CD4-positive, CD25-positive, alpha-beta regulatory T cell (primary cell): ENCODE data around the gene CTNNA2. TPM values are rescaled to one million over a fixed set of nuclear protein-coding genes. Genes with fewer than 3 reads are reported as not detected.

Source experiments
- ATAC-seq, 2 donors: fragments of 150-1000 bp; cut with Tn5 transposase; one replicate each; pipeline ENCODE4 v1.10.0; 2021; ENCODE audit warnings: low read depth in 2 of 2, moderate number of reproducible peaks in 2 of 2, moderate library complexity in 1 of 2
- DNase-seq, 3 donors: peaks; one replicate each; pipeline versions ENCODE4 v3.0.0 to v3.0.0-alpha.2; 2012 to 2022; ENCODE audit warnings: mixed read lengths in 1 of 3
- H3K27ac ChIP-seq: one replicate; pipeline ENCODE4 v1.7.0; 2013; ENCODE audit warnings: mild to moderate bottlenecking, low read length; ENCODE audit not compliant: insufficient read depth, poor library complexity, severe bottlenecking
- H3K27me3 ChIP-seq: one replicate; pipeline ENCODE4 v1.7.0; 2013; ENCODE audit warnings: low read length; ENCODE audit not compliant: control insufficient read depth, insufficient read depth
- H3K36me3 ChIP-seq: one replicate; pipeline ENCODE4 v1.7.0; 2013; ENCODE audit warnings: mild to moderate bottlenecking, low read length, moderate library complexity; ENCODE audit not compliant: control insufficient read depth, insufficient read depth
- H3K4me1 ChIP-seq: 2 replicates; pipeline ENCODE4 v1.7.0; 2013; ENCODE audit warnings: mild to moderate bottlenecking, low read length; ENCODE audit not compliant: insufficient read depth, control insufficient read depth, poor library complexity, severe bottlenecking
- H3K4me3 ChIP-seq: one replicate; pipeline ENCODE4 v1.7.0; 2013; ENCODE audit warnings: low read depth, mild to moderate bottlenecking, low read length, moderate library complexity
- H3K9me3 ChIP-seq, 2 experiments: 1 replicate in 1 of 2; 2 replicates in 1 of 2; pipeline ENCODE4 v1.7.0; 2013; ENCODE audit warnings: low read length in 2 of 2, mild to moderate bottlenecking in 1 of 2, moderate library complexity in 1 of 2; ENCODE audit not compliant: control insufficient read depth in 2 of 2
- H3K27ac Mint-ChIP-seq, 3 donors: one replicate each; pipeline ENCODE4 v1.8.0; 2020 to 2022; ENCODE audit warnings: mild to moderate bottlenecking in 3 of 3, mixed read lengths in 3 of 3, moderate library complexity in 2 of 3
- H3K27me3 Mint-ChIP-seq: one replicate; pipeline ENCODE4 v1.8.0; 2022; ENCODE audit warnings: mild to moderate bottlenecking, mixed read lengths
- H3K36me3 Mint-ChIP-seq: one replicate; pipeline ENCODE4 v1.8.0; 2020; ENCODE audit warnings: mixed read lengths
- H3K4me1 Mint-ChIP-seq, 4 donors: one replicate each; pipeline ENCODE4 v1.8.0; 2020 to 2022; ENCODE audit warnings: mixed read lengths in 4 of 4, mild to moderate bottlenecking in 1 of 4
- H3K4me3 Mint-ChIP-seq, 4 donors: one replicate each; pipeline ENCODE4 v1.8.0; 2020 to 2022; ENCODE audit warnings: mild to moderate bottlenecking in 4 of 4, mixed read lengths in 4 of 4, moderate library complexity in 3 of 4
- H3K9me3 Mint-ChIP-seq, 7 donors: one replicate each; pipeline ENCODE4 v1.8.0; 2020 to 2022; ENCODE audit warnings: mixed read lengths in 7 of 7, mild to moderate bottlenecking in 3 of 7, moderate library complexity in 2 of 7
- polyA plus RNA-seq, 4 donors: library from polyadenylated mRNA; unstranded; fragments of 300-500 nt; fragmentation: Illumina TruSeq; gene quantifications; one replicate each; pipeline ENCODE4 v1.2.3, GENCODE V29; 2021
- total RNA-seq: library from RNA; stranded (reverse); gene quantifications from one replicate; pipeline ENCODE4 v1.2.3, GENCODE V29; 2022

The CTNNA2 gene
- total and polyA plus RNA-seq, 5 donors from 2014 or later, result not detected

DNA sequence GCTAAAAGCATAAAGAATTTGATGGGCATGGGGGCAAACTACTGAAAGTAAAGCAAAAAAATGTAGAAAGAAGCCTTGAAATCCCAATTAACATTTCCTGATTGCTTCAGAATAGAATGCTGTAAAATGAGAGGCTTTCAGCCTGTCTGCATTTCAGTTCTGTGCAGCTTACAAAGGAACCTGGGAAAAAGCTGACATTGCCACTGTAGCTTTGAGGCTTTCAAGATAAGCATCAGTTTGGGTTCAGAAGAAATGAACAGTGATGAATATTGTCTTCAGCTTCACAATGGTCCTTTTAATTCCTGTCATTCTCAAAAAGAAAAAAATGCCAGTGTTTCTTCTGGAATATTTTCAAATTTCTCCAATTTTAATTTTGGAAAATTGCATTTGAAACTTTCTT, 549.0 kb downstream of the CTNNA2 start:
- DNase-seq, result no peak
- Histone ChIP-seq H3K36me3 (no peaks in the 10 kb centered on the region), H3K4me3 (no peak overlapping the region), H3K27ac (no peak overlapping the region), H3K27me3 (no peaks in the 10 kb centered on the region), H3K9me3 (no peaks in the 10 kb centered on the region), H3K4me1 (no peaks in the 10 kb centered on the region)
- Mint-ChIP-seq H3K36me3 (no peaks in the 10 kb centered on the region), H3K27ac (no peak overlapping the region), H3K4me1 (no peaks in the 10 kb centered on the region), H3K4me3 (no peak overlapping the region), H3K27me3 (no peaks in the 10 kb centered on the region), H3K9me3 (peaks cover 0 to 9% (median 4%) of the 10 kb centered on the region in 7 donors)
- no peak for ATAC-seq

DNA sequence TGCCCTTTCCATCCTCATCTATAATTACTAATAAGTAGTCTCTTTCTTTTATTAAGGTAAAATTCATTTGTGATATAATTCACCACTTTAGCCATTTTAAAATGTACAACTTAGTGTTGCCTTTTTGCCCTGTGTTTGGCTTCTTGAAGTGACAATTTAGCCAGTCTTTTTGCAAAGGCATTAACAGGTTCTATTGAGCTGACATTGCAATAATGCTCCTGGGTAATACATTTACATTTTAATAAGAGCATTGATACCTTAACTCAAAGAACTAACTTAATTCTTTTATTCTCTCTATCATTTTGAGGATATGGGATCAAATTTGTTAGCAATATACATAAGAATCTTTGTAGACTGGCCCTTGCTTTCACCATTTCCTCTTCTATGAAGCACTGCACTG, 549.4 kb downstream of the CTNNA2 start:
- Mint-ChIP-seq H3K36me3 (no peaks in the 10 kb centered on the region), H3K27me3 (no peaks in the 10 kb centered on the region), H3K27ac (no peak overlapping the region), H3K9me3 (peaks cover 0 to 10% (median 4%) of the 10 kb centered on the region in 7 donors), H3K4me1 (no peaks in the 10 kb centered on the region), H3K4me3 (no peak overlapping the region)
- no peak for ATAC-seq
- Histone ChIP-seq H3K36me3 (no peaks in the 10 kb centered on the region), H3K4me1 (no peaks in the 10 kb centered on the region), H3K27ac (no peak overlapping the region), H3K4me3 (no peak overlapping the region), H3K27me3 (no peaks in the 10 kb centered on the region), H3K9me3 (no peaks in the 10 kb centered on the region)
- DNase-seq, result no peak

DNA sequence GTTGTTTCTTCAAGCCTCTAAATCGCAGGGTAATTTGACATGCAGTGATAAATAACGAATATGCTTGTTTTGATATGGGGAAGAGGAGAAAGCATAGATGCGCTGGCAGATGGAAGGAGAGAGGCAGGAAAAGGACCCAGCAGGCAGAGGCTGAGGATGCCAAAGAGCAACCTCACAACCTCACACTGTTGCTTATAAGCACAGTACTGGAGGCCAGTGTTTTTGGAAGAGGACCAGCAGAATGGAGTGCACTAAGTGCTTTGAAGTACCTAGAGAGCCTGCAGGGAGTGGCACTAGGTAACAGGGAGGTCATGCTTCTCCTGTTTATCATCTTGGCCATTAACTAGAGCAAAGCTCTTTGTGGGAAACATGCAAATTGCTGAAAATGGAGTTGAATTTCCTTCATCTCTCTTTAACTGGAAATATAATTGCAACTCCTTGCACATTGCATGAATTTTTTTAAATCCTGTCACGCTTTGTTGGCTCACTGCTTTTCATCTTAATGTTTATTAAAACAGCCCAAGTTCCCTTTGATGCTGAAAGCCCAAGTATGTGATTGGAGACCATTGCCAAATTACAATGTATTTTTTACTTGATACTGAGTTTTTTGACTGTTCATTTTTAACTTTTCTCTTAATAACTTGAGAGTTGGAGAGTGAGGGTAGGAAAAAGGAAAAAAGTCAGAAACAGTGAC, 555.3 kb downstream of the CTNNA2 start:
- peaks cover 0 to 4% (median 4%) of the 10 kb centered on the region in 7 donors for H3K9me3 Mint-ChIP-seq
- no peaks in the 10 kb centered on the region for H3K36me3 Mint-ChIP-seq
- no peak overlapping the region for H3K4me3 Mint-ChIP-seq
- DNase-seq (no peak), ATAC-seq (no peak)
- Histone ChIP-seq H3K27ac (no peak overlapping the region), H3K4me1 (no peaks in the 10 kb centered on the region), H3K27me3 (no peaks in the 10 kb centered on the region), H3K9me3 (no peaks in the 10 kb centered on the region), H3K36me3 (no peaks in the 10 kb centered on the region), H3K4me3 (no peak overlapping the region)
- no peak overlapping the region for H3K27ac Mint-ChIP-seq
- H3K4me1 Mint-ChIP-seq, result peaks cover 0 to 3% (median 0%) of the 10 kb centered on the region in 4 donors
- H3K27me3 Mint-ChIP-seq, result no peaks in the 10 kb centered on the region

DNA sequence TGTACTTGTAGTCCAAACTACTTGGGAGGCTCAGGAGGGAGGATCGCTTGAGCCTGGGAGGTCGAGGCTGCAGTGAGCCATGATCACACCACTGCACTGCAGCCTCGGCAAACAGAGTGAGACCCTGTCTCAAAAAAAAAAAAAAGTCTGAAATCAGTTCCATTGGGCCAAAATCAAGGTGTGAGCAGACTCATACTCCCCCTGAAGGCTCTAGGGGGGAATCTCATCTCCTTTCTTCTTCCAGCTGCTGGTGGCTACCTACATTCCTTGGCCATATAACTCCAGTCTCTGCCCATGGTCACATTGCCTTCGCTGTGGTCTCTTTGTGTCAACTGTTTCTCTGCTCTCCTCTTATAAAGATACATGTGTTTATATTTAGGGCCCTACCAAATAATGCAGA, 557.7 kb downstream of the CTNNA2 start:
- Histone ChIP-seq H3K9me3 (no peaks in the 10 kb centered on the region), H3K27me3 (no peaks in the 10 kb centered on the region), H3K4me1 (no peaks in the 10 kb centered on the region), H3K36me3 (no peaks in the 10 kb centered on the region), H3K27ac (no peak overlapping the region), H3K4me3 (no peak overlapping the region)
- no peak overlapping the region for H3K4me3 Mint-ChIP-seq
- no peaks in the 10 kb centered on the region for H3K27me3 Mint-ChIP-seq
- ATAC-seq (no peak), DNase-seq (no peak)
- H3K4me1 Mint-ChIP-seq, result peaks cover 0 to 5% (median 0%) of the 10 kb centered on the region in 4 donors
- H3K27ac Mint-ChIP-seq, result no peak overlapping the region
- no peaks in the 10 kb centered on the region for H3K36me3 Mint-ChIP-seq
- peaks cover 0 to 4% (median 4%) of the 10 kb centered on the region in 7 donors for H3K9me3 Mint-ChIP-seq

DNA sequence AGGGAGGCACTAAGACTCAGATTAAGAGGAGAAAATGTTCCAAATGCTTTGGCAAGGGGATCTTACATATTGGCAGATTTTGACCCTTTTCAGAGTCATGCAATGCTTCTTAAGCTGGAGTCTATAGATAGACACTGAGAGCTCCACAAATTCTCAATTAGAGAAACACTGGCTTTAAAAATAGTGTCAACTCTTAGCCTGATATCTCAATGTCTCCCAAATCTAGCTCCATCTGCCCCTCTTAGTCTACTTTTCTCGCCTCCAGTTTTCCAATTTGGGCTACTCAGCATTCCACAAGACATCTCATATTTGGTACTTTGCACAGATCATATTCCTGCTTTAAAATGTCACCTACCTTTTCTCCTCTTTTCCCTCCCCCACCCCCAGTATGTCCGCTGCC, 559.1 kb downstream of the CTNNA2 start:
- Mint-ChIP-seq H3K27me3 (no peaks in the 10 kb centered on the region), H3K36me3 (no peaks in the 10 kb centered on the region), H3K27ac (no peak overlapping the region), H3K4me3 (no peak overlapping the region), H3K9me3 (peaks cover 0 to 4% (median under 1%) of the 10 kb centered on the region in 7 donors), H3K4me1 (peaks cover 0 to 5% (median 0%) of the 10 kb centered on the region in 4 donors)
- Histone ChIP-seq H3K4me1 (no peaks in the 10 kb centered on the region), H3K27ac (no peak overlapping the region), H3K27me3 (no peaks in the 10 kb centered on the region), H3K4me3 (no peak overlapping the region), H3K9me3 (no peaks in the 10 kb centered on the region), H3K36me3 (no peaks in the 10 kb centered on the region)
- no peak for DNase-seq
- ATAC-seq, result no peak

DNA sequence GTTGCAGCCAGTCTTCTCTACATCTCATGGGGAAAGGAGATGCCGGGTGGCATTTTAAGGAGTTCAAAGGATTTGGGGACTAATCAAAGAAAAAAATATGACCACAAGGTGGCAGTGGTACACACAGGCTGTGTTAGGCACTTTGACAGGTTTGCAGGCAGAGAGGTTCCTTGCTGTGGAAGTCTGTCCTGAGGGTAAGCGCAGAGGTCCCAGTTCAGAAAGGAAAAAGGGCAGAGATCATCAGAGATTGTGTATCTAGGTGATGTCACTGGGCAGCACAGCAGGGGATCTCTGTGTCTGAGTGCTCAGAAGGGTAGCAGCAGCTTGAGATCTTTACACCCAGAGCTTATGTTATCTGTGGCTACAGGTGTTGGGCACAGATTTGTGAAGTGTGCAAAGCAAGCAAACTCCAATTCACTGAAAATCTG, 560.3 kb downstream of the CTNNA2 start:
- H3K4me3 Mint-ChIP-seq, result no peak overlapping the region
- no peak overlapping the region for H3K4me3 ChIP-seq
- H3K27ac ChIP-seq, result no peak overlapping the region
- H3K36me3 Mint-ChIP-seq, result no peaks in the 10 kb centered on the region
- peaks cover 0 to 5% (median under 1%) of the 10 kb centered on the region in 4 donors for H3K4me1 Mint-ChIP-seq
- no peaks in the 10 kb centered on the region for H3K9me3 ChIP-seq
- H3K27me3 ChIP-seq, result no peaks in the 10 kb centered on the region
- ATAC-seq, result no peak
- peaks cover 0 to 4% (median 0%) of the 10 kb centered on the region in 7 donors for H3K9me3 Mint-ChIP-seq
- peak in 2 of 3 donors; percentile 3 to 39 for DNase-seq
- no peaks in the 10 kb centered on the region for H3K27me3 Mint-ChIP-seq
- no peaks in the 10 kb centered on the region for H3K36me3 ChIP-seq
- H3K27ac Mint-ChIP-seq, result no peak overlapping the region
- H3K4me1 ChIP-seq, result no peaks in the 10 kb centered on the region

DNA sequence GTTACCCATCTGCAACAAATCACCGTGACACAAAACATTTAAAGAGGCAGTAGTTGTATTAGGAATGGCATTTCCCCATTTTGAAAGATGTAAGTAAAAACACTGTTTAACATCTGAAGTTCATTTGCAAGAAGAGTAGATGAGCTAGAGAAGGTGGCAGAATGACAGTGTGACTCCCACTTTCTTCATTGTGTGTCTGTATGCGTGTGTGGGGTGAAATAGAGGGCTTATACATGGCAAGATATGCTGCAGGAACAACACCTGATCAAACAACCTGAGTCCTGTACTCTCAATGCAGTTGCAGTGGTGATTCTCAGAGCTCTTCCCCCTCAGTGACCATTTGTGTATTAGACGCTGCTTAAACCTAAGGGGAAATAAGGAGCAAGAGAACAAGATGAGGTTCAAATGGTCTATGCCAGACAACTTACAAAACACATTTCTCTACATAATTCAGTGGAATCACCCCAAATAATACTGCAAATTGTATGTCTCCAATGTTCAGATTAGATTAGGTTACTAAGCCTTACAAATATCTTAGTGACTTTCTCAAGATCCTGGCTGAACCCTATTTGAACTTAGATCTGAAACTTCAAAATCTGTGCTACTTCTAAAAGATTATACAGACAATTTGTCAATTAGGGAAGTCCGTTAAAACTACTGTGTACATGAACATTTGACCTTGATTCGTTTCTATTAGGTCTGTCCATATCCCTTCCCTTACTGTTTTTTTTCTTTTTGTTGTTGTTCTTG, 561.6 kb downstream of the CTNNA2 start:
- ATAC-seq, result no peak
- Histone ChIP-seq H3K27ac (no peak overlapping the region), H3K36me3 (no peaks in the 10 kb centered on the region), H3K27me3 (no peaks in the 10 kb centered on the region), H3K9me3 (no peaks in the 10 kb centered on the region), H3K4me1 (no peaks in the 10 kb centered on the region), H3K4me3 (no peak overlapping the region)
- Mint-ChIP-seq H3K4me3 (no peak overlapping the region), H3K36me3 (no peaks in the 10 kb centered on the region), H3K27me3 (no peaks in the 10 kb centered on the region), H3K9me3 (peaks cover 0 to 5% (median 2%) of the 10 kb centered on the region in 7 donors), H3K27ac (no peak overlapping the region), H3K4me1 (peaks cover 0 to 5% (median under 1%) of the 10 kb centered on the region in 4 donors)
- DNase-seq, result no peak
